AG20443 (cell line): ENCODE measurements around the gene HDAC5.
"Not testable (repeated sequence)": the region's sequence is repeated elsewhere in the genome, so short reads cannot be mapped to it uniquely, and the experiment has no call there.

ENCODE experiments used
- DNase-seq: peaks from one replicate; pipeline ENCODE4 v3.0.0; 2012; ENCODE audit warnings: low spot score, mixed read lengths

The HDAC5 gene

DNA sequence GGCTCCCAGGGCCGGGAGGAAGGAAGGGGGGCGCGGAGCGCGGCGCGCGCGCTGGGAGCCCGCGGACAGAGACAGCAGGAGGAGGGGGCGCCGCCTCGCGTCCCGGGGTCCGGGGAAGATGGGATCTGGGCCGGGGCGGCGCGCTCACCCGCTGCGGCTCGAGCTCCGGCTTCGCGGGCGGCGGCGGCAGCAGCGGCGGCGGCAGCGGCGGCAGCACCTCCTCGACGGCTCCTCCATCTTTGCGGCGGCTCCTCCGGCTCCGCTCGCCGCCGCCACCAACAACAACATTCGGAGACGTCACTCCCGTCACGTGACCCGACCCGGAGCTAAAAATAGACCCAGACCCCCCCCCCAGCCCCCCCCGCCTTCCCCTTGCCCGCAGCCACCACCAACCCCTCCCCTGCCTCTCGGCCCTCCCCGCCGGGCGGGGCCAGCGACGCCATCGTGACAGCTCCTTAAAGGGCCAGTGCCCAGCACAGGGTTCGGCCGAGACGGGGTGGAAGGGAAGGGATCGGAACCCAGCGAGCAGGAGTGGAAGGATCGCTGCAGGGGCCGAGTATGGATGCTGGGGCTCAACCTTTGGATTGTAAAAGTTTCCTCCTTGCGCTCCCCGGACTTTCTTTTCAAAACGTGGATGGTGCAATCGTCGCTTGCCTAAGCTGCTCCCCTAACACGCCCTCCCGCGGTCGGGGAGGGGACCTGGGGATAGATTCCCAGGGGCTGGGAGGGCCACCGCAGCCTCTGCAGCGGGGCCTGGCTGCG lies at the start of gene HDAC5:
Gene HDAC5 (minus strand): TSS at position 286 of the 762 bp plus-strand sequence. CDS start 6,126 bp downstream, outside the sequence.
- DNase-seq = peak; percentile 96

DNA sequence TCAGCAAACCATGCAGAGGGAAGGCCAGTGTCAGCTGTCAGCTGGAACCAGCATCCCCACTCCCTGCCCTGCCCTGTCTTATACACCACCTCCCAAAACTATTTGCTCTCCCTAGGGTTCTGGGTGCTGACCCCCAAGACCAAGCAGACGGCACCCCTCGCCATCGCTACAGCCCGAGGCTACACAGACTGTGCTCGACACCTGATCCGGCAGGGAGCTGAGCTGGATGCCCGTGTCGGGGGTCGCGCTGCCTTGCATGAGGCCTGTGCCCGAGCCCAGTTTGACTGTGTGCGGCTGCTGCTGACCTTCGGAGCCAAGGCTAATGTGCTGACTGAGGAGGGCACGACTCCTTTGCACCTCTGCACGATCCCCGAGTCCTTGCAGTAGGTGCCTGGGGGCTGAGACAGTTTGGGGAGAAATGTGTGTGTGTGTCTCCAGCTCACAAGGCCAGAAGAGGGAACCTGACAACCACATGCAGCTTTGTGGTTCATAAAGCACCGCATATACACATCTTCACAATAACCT lies 48.6 kb upstream of the HDAC5 start:
- DNase-seq = no peak

DNA sequence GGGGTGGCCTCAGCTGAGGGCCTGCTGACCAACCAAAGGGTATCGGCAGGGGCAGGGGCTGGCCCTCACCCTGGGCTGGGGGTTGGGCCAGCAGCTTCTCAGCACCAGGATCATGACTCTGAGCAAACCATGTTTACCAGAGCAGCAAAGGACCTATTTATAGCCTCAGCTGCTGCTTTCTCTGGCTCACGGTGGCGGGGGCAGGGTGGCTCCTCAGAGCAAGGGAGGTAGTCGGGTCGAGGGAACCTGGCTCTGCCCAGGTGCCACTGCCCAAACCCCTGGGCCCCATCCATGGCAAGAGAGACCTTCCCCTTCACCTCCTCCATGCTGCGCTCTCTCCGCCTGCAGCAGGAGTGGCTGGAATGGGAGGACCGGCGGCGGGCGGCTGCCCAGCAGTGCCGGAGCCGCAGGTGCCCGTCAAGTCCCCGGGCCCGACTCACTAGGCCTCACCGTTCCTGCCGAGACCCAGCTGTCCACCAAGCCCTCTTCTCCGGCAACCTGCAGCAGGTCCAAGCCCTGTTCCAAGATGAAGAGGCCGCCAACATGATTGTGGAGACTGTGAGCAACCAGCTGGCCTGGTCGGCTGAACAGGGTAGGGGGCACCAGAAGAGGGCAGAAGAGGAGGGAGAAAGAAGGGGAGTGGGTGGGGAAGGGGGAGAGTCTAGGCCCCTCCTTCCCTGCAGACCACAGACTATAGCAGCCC lies 47.2 kb upstream of the HDAC5 start, which contains the start of gene ASB16:
Gene ASB16 (plus strand): TSS at position 206 of the 703 bp plus-strand sequence. CDS start 86 bp downstream, at position 292.
- peak; percentile 46 for DNase-seq

DNA sequence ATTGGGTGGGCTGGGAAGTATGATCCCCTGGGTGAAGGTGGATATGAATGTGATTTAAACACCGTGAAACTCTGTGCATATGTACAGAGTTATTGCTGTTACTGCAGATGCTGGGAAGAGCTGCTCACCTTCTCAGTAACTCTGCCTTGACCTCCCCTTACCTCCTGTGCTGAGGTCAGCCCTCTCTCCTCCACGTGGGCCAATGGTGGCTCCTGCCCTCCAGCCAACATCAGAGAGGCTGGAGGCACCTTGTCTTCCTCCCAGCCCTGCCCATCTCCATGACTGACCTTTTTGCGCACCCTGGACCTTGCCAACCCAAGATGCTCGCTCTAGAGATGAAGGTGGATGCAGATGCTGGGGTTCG lies 46.7 kb upstream of the HDAC5 start:
- DNase-seq = no peak

DNA sequence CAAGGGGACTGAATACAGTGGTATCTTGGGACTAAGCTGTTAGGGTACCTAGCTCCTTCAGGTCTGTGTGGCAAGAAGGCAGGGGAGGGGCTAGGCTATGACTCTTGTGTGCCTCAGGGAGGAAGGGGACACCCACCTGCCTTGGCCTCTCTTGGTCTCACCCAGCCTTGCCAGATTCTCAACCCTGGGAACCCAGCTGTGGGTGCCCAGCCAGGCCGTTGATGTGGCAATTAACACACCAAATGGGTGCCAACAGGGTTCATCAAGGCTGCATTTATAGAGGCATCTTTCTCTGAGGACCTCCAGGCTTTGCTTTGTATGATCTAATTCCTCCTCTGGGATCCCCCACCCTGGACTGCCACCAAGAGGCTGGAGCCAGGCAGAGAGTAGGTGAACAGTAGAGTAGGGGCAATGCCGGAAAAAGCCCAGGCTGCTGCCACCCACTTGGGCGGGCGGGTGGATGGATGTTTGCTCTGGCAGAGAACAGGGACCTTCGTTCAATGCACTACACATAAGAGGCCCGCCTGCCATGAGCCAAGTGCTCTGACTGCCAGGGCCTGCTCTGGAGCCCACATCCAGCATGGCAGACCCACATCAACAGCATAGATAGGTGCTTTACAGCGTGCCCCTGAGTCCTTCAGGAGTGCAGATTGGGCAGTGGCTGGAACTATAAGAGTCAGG lies 43.9 kb upstream of the HDAC5 start:
- DNase-seq = no peak

DNA sequence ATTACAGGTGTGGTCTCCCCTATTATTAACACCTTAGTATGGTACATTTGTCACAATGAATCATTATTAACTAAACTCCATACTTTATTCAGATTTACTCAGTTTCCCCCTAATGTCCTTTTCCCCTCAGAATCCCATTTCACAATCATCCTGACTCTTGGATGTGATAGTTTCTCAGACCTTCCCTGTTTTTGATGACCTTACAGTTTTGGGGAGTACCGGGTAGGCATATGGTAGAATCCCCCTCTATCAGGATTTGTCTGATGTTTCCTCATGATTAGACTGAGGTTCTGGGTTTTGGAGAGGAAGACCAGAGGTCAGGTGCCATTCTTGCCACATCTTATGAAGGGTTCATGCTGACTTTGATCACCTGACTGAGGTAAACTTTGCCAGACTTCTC lies 41.0 kb upstream of the HDAC5 start:
- no peak for DNase-seq

DNA sequence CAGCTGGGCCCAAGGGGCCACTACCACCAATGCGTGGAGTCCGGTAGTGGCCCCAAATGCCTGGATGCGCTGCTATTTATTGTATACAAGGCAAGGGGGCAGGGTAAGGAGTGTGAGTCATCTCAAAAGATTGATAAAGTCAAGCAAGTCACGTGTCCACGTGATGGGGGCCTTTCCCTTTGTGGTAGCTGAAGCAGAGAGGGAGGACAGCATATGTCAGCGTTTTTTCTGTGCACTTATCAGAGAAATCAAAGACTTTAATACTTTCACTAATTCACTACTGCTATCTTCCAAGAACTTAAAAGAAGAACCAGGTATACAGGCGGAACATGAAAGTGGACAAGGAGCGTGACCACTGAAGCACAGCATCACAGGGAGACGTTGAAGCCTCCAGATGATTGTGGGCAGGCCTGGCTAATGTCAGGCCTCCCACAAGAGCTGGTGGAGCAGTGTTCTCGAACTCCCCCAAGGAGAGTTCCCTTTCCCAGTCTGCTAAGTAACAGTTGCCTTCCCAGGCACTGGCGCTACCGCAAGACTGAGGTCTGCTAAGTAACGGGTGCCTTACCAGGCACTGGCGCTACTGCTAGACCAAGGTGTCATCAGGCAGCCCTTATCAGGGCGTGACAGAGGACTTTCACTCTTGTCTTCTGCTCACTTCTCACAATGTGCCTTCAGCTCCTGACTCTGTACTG lies 36.2 kb upstream of the HDAC5 start:
- no peak for DNase-seq

DNA sequence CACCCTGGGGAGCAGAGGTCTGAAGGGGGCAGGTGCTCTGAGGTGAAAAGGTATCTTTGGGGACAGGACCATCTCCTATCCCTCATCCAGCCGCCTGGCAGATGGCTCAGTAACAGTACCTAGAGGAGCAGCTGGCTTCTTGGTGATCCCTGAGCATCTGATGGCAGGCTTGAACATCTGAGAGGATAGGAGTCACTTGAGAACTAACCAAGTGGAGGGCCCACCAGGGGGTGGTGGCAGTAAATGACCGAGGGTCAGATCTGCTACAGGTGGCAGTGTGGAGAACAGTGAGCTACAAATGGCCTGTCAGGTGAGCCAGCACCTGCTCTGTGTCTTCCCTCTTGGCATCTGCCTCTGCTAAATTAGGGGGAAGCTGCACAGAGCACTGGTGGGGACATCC lies 32.0 kb upstream of the HDAC5 start:
- no peak for DNase-seq

DNA sequence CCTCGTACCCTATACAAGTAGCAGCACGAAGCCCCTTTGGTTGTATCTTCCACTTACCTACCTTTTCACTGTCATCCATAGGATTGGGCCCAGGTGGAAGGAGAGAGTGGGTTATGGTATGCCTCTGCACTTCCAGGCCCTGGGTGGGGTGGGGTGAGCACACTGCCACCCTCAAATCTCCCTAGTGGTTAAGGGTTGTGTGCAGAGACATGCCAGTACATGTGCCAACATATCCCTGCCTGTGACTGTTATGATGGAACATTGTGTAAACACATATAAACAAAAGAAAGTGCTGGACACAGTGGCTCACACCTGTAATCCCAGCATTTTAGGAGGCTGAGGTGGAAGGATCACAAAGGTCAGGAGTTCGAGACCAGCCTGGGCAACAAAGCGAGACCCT lies 29.4 kb upstream of the HDAC5 start:
- no peak for DNase-seq

DNA sequence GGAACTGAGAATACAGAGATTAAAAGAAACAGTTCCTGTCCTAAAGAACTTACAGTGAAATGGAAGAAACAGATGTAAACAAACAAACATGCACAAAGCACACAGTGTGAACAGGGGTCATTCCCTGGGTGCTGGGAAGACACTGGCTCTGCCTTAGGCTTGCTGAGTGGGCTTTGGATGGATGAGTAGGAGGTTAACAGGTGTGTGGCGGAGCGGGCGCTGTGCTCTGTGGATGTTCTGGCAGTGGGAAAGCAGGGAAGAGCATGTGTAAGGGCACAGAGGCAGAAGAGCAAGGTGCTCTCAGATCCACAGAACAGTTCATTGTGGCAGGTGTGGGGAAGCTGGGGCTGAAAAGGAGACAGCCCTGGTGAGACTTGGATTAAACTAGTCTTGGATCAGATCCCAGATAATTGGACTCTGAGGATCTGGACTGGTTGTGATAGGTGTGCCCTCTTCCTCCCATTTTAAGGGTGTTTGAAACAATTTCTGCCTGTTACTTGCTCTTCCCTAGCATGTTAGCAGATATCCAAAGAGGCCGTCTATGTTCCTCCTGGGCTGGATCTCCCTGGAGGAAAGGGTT lies 26.4 kb upstream of the HDAC5 start:
- DNase-seq = no peak

DNA sequence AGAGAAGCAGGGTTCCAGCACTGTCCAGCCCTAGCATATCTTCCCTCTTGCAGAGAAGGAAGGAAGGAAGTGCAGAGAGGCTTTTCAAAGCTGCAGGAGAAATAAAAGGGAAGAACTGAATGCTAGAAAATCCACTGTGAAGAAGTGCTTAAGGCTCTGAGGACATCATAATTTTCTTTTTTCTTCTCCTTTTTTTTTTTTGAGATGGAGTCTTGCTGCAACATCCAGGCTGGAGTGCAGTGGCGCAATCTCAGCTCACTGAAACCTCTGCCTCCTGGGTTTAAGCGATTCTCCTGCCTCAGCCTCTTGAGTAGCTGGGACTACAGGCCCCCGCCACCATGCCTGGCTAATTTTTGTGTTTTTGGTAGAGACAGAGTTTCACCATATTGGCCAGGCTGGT lies 25.6 kb upstream of the HDAC5 start:
- DNase-seq = not testable (repeated sequence)

DNA sequence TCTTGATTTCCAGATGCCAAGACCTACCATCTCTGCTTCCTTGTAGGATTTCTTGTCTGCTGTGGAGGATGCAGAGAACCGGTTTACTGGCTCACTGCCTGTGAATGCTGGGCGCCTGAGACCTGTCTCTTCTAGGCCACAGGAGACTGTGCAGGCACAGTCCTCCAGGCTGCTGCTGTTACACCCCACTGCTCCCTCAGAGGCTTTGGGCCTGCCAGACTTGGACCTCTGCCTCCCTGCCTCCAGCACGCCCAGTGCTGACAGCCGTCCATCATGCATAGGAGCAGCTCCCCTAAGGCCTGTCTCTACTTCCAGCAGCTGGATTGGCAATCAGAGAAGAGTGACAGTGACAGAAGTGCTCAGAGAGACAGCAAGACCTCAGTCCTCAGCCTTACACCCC lies 24.4 kb upstream of the HDAC5 start:
- no peak for DNase-seq

DNA sequence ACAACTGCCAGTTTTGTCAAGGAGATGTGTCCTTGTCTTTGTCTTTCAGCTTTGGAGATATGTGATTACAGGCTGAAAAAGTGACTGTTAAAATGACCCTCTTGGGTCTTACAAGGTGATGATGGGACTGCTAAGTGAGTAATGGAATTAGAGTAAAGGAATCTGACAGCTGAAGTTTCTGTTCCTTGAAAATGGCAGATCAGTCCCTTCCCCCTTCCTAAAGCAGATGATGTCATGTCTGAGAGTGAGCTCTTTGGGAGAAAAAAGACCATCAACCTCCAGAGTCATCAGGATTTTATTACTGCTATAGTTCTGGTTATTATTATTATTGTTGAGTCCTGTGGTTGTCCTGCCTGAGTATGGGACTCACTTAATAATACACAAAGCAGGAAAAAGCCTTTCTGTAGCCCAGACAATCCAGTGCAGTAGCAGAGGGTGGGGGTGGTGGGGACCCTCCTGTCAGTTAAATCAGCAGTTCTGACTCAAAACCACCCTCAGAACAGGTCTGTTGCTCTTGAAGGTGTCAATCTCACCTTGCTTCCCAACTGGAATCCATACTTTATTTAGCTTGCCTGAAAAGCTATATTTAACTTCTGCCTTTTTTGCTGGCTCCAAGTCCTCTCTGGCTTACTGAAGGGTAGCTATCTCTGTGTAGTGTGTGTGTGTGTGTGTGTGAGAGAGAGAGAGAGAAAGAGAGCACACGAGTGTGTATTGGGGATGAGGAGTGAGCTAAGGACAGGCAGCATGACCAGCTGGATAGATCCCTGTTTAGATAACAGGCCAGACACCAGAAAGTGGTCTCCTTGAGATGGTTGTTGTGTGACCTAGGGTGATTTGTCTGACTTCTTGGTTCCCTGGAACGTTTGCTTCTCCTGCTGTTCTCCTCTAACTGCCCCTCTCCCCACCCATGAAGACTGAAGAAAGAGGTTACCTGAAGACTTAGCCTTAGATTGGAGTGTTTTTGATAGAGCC lies 23.2 kb upstream of the HDAC5 start:
- DNase-seq = no peak

DNA sequence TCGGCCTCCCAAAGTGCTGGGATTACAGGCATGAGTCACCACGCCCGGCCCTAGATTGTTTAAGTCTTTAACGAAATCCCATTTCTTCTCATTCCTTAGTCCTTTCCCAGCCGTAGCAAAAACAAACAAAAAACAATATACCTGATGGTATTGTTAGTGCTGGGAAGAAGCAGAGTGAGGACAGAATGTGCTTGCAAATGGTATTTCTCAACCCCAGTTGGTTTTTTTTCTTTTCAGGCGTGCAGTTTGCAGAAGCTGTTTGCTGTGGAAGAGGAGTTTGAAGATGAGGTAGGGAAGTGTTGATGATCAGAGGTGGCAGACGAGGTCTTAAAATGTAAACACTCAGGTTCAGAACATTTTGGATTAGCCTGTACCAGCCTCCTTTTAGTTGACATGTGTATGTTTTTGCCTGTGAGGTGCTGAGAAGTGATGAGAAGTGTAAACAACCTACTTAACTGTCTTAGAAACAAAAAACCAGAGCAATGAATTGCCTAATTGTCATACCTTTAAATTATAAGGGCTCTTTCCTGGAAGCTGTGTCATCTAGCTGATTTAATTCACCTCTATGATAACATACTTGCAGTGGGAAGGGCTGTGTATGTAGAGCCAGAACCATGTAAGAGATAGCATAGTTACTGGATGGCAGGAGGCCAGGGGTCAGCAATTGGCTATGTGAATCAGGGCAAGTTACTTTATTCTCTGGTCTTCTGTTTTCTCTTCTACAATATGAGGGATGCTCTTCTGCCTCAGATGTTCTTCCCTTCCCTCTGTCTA lies 21.7 kb upstream of the HDAC5 start:
- DNase-seq = no peak

DNA sequence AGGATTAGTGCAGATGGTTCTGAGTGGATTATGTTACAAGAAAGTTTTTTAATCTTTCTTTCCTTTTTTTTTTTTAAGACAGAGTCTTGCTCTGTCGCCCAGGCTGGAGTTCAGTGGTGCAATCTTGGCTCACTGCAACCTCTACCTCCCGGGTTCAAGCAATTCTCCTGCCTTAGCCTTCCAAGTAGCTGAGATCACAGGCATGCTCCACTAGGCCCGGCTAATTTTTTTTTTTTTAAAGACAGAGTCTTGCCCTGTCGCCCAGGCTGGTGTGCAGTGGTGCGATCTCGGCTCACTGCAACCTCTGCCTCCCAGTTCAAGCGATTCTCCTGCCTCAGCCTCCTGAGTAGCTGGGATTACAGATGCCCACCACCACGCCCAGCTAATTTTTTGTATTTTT lies 20.5 kb upstream of the HDAC5 start:
- not testable (repeated sequence) for DNase-seq

DNA sequence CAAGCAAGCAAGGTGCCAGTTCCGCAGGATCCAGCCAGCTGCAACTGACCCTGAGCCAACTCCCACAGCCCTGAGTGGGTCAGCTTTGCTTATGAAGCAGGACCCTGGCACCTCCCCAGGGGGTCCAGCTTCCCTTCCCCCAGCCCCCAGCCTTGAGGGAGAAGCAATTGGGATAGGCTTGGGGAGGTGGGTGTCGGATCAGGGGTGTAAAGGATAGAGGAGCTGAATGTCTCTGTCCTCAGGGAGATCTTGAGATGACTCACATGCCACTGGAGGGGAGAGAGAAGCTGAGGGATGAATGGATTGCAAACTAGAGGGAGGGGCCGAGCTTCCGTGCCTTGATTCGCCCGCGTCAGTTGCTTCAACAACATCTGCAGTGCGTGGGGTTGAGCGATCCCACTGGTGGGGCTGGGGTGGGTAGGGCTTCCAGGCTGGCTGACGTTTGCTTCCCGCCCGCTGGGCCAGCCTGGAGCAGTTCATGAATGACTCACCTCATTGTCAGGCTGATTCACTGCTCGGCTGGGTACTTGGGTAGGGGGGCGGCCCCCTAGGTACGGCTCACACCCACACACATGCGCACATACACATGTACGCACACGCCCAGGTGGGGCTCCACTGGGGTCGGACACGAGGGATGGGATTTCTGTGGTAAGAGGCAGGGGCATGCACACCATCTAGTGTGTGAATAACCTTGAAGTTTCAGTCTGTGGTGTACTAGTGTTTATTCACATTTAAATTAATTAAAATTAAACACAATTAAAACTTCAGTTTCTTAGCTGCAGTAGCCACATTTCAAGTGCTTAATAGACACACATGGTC lies 14.7 kb upstream of the HDAC5 start:
- peak; percentile 98 for DNase-seq

DNA sequence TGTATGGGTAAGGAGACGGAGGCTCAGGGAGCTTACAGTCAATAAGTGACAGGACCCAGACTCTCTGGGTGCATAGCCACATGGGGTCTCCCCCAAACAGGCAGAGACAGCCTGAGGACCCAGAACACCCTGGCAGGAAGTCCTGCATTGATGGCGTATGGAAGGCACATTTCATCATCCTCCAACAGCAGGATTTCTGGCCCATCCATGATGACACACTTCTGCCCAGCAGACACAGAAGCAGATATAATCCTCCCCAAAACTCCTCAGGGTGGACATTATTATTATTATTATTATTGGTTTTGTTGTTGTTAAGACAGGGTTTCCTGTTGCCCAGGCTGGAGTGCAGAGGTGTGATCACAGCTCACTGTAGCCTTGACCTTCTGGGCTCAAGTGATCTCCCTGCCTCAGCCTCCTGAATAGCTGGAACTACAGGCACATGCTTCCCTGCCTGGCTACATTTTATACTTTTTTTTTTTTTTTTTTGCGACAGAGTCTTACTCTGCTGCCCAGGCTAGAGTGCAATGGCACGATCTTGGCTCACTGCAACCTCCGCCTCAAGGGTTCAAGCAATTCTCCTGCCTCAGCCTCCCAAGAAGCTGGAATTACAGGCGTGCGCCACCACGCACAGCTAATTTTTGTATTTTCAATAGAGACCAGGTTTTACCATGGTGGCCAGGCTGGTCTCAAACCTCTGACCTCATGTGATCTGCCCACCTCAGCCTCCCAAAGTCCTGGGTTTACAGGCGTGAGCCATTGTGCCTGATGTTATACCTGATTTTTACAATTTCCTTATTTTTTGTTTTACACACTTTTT lies 11.5 kb upstream of the HDAC5 start:
- DNase-seq = no peak

DNA sequence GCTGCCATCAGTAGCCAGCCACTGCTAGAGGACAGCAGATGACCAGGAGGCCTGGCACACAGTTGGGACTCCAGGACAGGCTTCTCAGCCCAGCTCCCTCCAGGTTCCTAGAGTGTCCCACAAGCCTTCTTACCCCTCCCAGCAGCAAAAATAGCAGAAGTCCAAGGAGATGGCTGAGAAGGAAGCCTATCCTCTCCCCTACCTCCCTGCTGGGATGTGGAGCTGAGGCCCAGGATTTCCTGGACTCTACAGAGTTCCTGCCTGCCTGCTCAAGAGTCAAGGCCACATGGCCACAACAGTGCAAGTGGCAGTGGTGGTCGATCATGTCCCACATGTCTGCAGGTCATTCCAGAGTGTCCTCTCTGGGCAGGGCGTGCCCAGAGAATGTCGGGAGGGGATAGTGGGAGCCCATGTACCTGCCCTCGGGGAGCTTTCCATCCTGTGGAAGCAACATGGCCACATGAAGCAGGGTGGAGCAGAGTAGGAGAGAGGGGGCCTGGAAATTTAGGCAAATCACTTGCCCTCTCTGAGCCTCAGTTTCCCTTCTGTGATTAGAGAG lies 10.6 kb upstream of the HDAC5 start:
- no peak for DNase-seq
